Measurements from ENCODE around the gene RNF130.

DNA sequence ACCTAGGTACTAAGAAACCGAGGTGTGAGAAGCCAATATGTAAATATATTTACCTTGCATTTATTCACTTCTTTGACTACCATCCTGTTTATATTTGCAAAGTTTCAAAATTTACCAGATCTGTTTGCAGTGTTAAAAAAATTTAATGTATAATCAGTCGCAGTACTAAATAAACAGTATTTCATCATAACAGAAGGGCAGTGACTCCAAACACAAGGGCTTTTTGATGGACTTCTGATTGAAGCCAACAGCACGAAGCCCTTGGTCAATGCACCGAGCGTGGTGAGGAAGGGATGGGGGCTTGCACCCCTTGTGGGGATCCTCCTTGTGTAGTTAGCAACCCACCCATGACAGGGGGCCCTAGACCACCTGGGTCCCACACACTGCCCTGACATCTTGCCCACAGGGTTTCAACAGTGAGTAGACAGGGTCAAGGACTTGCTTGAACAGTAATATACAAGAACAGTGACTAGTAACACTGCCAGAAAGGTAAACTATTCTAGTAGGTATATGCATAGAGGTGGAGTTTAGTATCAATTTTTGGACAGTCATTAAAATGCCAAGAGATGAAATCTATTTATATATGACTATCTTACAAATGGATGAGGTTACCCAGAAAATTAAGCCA, 111.2 kb downstream of the RNF130 start:
- TF ChIP-seq EZH2 (IDR thresholded peaks at IDR 0.05; ENCODE audit: low read length, missing control alignments) (no peak), CTCF (conservative IDR thresholded peaks at IDR 0.05 in 1 of 2, IDR thresholded peaks at IDR 0.05 in 1 of 2; ENCODE audit: low read depth in 1 of 2, low read length in 2 of 2) (no peak)

Data from fibroblast of lung (primary cell).